ENCODE data around the gene ISYNA1. TPM values are rescaled to one million over a fixed set of nuclear protein-coding genes. Genes with fewer than 3 reads are reported as not detected.

Gene ISYNA1
- total and polyA plus RNA-seq, 12 donors: 12.6 to 137 (median 20.5) TPM

DNA sequence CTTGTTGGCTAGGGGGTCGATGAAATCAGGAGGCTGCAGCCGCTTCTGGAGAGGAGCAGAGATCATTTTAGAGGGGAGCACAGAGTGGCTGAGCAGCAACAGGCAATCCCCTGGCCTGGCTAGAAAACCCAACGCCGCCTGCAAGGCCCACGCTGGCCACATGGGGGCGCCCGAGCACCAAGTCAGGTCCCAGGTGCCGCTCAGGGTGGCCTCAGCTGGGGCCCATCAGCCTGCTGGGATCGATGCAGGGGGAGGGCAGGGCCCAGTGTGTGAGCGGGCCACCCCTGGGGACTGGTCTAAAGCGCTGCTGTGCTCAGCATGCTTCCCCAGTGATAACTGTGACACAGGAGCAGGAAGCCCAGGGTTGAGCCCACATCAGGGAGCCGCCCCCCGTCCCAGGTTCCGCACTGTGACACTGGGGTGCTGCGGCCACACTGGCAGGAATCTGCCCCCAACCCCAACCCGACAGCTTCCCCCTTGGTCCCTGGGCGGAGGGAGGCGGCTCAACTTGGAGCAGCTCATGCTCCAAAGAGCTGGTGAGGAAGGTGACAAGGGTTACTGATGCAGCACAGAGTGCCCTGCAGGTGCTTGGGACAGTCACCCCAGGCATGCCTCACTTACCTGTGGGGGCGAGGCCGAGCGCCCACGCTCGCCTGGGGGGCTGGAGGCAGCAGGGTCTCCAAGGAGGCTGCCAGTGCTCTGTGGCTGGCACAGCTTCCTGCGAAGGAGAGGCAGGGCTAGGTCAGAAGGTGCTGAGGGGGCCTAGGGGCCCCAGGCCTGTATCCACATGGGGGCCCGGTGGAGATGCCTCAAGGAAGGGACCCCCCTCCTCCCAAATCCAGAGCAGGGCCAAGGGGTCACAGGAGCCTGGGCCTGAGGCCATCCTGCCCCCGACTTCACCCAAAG, 13.3 kb upstream of the ISYNA1 start:
- Histone ChIP-seq H3K36me3 (peaks cover 0 to 98% (median 25%) of the 10 kb centered on the region in 9 donors), H3K9me3 (no peaks in the 10 kb centered on the region), H3K4me1 (peaks cover 0 to 17% (median 9%) of the 10 kb centered on the region in 9 donors), H3K27me3 (no peaks in the 10 kb centered on the region), H3K27ac (no peak overlapping the region), H3K4me3 (no peak overlapping the region)
- 49 to 53% methylated on average over 26 of the region's 26 CpGs for WGBS, 2 donors
- TF ChIP-seq, protein P1, sequence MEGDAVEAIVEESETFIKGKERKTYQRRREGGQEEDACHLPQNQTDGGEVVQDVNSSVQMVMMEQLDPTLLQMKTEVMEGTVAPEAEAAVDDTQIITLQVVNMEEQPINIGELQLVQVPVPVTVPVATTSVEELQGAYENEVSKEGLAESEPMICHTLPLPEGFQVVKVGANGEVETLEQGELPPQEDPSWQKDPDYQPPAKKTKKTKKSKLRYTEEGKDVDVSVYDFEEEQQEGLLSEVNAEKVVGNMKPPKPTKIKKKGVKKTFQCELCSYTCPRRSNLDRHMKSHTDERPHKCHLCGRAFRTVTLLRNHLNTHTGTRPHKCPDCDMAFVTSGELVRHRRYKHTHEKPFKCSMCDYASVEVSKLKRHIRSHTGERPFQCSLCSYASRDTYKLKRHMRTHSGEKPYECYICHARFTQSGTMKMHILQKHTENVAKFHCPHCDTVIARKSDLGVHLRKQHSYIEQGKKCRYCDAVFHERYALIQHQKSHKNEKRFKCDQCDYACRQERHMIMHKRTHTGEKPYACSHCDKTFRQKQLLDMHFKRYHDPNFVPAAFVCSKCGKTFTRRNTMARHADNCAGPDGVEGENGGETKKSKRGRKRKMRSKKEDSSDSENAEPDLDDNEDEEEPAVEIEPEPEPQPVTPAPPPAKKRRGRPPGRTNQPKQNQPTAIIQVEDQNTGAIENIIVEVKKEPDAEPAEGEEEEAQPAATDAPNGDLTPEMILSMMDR (IDR thresholded peaks at IDR 0.05): peak; percentile 97 to 99 (median 98)
- DNase-seq (peak; percentile 86 to 91), ATAC-seq (peak; percentile 78 to 91 (median 86))
- intact Hi-C loops (cut with DNase I): loop anchor here in 6 of 10 donors (5.0 to 10.0 kb wide), 5 partner anchors 111 to 396 kb away; partner anchors contain the start of gene CRTC1 (in 1 of the 6)

DNA sequence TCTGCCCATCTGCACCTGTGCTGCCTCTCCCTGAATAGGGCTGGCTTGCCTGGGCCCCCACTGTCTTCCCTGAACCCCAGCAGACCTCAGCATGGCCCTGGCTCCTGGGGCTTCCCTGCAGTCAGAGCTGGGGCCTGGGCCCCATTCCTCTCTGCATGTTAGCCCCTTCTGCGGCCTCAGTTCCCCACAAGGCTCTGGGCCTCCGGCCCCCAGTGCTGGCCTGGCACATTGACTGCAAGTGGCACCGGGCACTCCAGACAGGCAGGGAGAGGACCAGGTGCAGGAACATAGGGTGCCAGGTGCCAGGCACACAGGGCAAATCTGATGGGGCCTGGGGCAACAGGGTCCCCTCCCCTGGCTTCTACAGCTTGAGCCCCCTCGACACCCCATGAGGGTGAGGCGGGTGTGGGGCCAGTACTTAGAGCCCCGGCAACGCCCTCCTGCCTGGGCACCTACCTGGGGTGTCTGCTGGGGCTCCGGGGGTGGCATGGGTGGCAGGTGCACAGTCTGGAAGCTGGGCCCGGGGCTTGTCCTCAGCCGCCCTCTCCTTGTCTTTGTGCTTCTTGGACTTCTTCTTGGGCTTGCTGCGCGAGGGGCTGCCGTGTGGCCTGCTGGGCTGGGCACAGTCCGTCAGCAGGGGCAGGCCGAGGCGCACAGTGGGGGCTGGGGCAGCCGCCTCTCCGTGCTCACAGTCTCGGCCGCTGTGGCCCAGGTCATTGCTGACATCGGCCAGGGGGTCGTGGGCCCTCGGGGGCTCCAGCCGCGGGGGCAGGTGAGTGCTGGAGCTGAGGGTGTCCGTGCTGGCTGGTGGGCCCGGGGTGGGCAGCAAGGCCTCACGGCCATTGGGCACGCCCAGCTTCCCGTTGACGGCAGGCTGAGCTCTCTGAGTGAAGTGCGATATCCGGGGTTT, 12.3 kb upstream of the ISYNA1 start:
- H3K4me1 ChIP-seq: peaks cover 0 to 17% (median 9%) of the 10 kb centered on the region in 9 donors
- no peaks in the 10 kb centered on the region for H3K9me3 ChIP-seq
- peak in 4 of 8 donors; percentile 2 to 25 (median 3) for ATAC-seq
- peaks cover 0 to 98% (median 31%) of the 10 kb centered on the region in 9 donors for H3K36me3 ChIP-seq
- TF ChIP-seq, protein P1 (IDR thresholded peaks at IDR 0.05): no peak
- no peak overlapping the region for H3K27ac ChIP-seq
- 76 to 78% methylated on average over 31 to 33 of the region's 33 CpGs for WGBS, 2 donors
- no peak for DNase-seq
- intact Hi-C loops (cut with DNase I): loop anchor here in 6 of 10 donors (5.0 to 10.0 kb wide), 5 partner anchors 112 to 397 kb away; partner anchors contain the start of gene CRTC1 (in 1 of the 6)
- H3K4me3 ChIP-seq: no peak overlapping the region
- no peaks in the 10 kb centered on the region for H3K27me3 ChIP-seq

DNA sequence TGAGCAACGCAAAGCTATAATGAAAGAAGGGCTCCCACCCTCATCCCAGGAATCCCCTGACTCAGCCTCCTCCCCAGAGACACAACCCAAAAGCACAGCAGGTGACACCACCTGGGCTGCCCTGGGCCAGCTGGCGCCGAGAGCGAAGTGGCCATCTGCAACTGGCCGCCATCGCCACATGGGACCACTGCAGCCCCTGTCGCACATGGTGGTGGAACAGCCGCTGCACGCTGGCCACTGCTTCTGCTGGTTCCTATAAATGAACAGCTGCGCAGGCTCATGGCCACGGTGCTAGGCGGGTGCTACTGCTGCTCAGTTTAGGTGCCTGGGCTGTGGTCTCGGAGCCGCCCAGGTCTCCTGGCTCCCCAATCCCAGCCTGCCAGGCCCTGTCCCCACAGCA, 11.6 kb upstream of the ISYNA1 start:
- peak in 1 of 2 donors; percentile 10 for DNase-seq

More for the DNA sequence above, 11.6 kb upstream of the ISYNA1 start:
- 91 to 98% methylated on average over 14 of the region's 14 CpGs for WGBS, 2 donors
- Histone ChIP-seq H3K9me3 (no peaks in the 10 kb centered on the region), H3K4me1 (peaks cover 0 to 17% (median 9%) of the 10 kb centered on the region in 9 donors), H3K4me3 (no peak overlapping the region), H3K27ac (no peak overlapping the region), H3K27me3 (no peaks in the 10 kb centered on the region), H3K36me3 (peaks cover 0 to 100% (median 38%) of the 10 kb centered on the region in 9 donors)
- intact Hi-C loops (cut with DNase I): loop anchor here in 3 of 10 donors (10.0 kb wide), 3 partner anchors 115 to 405 kb away; no protein-coding TSS in a partner anchor
- ATAC-seq: no peak
- TF ChIP-seq, protein P1 (IDR thresholded peaks at IDR 0.05): no peak
